Stimulated activated CD8-positive, alpha-beta memory T cell treated with anti-CD3 and anti-CD28 coated beads, Interleukin-7, amount 100 ng/mL, for 24 hours (primary cell): ENCODE data around the gene DCAF6.

Source experiments
- DNase-seq: peaks from one replicate; pipeline ENCODE4 v3.0.0-alpha.2; 2020; ENCODE audit warnings: low read depth

DCAF6 gene

DNA sequence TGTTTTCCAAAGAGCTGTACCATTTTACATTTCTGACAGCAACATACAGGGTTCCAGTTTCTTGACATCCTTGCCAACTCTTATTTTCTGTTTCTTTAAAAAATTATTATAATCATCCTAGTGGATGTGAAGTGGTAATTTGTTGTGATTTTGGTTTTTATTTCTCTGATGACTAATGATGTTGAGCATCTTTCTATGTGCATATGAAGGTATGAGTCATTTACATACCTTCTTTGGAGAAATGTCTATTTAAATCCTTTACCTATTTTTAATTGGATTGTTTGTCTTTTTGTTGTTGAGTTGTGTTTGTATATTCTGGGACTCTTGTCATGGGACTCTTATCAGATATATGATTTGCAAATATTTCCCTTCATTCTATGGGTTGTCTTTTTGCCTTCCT lies 21.2 kb downstream of the DCAF6 start:
- no peak for DNase-seq

DNA sequence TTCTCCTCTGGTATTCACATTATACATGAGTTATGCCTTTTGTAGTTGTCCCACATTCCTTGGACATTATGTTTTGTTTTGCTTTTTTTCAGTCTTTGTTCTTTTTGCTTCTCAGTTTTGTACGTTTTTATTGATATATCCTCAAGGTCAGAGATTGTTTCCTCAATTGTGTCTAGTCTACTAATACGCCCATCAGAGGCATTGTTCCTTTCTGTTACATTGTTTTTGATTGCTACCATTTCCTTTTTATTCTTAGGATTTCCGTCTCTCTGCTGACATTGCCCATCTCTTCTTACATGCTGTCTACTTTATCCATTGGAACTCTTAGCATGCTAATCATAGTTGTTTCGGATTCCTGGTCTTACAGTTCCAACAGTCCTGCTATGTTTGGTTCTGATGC lies 28.2 kb downstream of the DCAF6 start:
- DNase-seq, result no peak

GRCh38 chr1:167966050-167966449 lies 29.6 kb downstream of the DCAF6 start:
- DNase-seq, result no peak

DNA sequence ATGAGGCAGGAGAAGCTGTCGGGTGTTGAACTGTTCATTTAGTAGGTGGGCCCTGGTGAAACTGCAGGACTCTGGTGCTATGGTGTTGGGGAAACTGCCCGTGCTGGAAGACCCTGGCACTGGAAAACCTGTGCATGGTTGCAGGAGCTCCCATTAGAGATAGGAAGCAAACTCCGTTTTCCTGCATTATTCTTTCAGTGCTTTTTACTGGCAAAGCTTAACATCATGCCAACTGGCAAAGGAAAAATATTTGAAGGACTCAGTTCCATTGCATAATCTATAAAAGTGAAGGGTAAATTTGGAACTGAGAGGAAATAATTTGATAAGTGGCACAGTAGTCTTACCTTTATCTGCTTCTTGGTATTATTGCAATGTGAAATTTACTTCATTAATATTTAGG lies 32.1 kb downstream of the DCAF6 start:
- no peak for DNase-seq

DNA sequence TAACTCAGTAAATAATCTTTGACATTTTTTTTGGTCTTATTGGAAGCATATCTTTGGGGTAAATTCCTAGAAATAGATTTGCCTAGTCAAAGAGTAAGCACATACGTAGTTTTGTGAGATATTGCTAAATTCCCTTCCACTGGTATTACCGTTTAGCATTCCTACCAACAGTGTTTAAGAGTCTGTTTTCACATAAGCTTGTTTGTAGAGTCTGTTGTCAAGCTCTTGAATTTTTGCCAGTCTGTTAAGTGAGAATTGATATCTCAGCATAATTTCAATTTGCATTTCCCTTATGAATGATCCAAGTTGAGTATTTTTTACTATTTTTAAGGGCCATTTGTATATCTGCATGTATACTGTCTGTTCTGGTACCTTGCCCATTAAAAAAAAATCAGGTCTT lies 37.3 kb downstream of the DCAF6 start:
- no peak for DNase-seq

DNA sequence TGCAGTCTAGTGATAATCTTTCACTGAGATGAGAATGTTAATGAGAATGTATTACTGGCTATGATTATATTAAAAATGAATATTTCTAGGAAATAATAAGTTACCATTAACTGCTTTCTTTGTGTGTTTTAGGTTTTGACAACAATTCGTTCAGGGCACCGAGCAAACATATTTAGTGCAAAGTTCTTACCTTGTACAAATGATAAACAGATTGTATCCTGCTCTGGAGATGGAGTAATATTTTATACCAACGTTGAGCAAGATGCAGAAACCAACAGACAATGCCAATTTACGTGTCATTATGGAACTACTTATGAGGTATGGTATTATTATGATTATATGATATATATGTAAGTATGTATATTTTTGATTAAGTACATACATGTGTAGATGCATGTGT lies 38.2 kb downstream of the DCAF6 start:
- DNase-seq, result no peak

- DNase-seq, result no peak
These were observed 40.8 kb downstream of the DCAF6 start for GRCh38 chr1:167977245-167977644.

- no peak for DNase-seq
These were observed 45.5 kb downstream of the DCAF6 start for GRCh38 chr1:167981933-167982332.

DNA sequence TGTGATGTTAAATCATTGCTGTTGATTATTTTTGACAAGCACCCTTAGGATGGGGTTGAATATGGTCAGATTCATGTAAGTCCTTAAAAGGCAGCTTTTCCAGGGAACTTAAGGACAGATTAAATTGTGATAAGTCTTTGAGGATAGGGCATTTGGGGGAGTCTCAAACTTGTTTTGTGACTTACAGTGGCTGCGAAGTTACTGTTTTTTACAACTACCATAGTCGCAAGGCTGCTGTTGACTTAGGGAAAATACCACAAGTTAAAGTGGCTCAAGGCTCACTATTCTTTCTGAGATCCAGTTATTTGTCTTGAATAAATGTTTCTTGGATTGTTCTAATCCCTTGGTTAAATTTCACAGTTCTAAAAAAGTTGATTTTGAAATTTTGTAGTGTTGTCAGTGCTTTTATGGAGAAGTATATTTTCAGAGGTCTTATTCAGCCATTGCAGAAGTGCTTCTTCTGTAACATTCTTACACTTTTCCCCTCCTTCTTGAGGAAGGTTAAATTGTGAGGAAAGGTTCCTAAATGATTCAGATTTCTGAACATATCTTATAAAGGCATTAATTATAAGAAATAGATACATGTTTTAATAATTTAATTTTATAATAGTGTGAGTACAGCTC lies 47.4 kb downstream of the DCAF6 start:
- DNase-seq, result no peak

DNA sequence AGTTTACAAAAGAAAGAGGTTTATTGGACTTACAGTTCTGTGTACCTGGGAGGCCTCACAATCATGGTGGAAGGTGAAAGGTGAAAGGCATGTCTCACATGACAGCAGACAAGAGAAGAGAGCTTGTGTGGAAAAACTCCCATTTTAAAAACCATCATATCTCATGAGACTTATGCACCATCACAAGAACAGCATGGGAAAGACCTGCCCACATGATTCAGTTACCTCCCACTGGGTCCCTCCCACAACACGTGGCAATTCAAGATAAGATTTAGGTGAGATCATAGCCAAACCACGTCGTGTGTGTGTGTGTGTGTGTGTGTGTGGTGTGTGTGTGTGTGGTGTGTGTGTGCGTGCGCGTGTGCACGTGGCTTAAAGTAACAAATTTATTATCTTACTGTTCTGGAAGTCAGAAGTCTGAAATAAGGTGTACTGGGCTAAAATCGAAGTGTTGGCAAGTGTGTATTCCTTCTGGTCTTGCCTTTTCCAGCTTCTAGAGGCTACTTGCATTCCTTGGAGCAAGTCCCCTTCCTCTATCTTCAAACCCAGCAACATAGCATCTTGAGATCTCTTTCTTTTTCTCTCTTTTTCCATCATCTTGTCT lies 48.5 kb downstream of the DCAF6 start:
- DNase-seq, result no peak

GRCh38 chr1:167987174-167987573 lies 50.7 kb downstream of the DCAF6 start:
- DNase-seq, result no peak

DNA sequence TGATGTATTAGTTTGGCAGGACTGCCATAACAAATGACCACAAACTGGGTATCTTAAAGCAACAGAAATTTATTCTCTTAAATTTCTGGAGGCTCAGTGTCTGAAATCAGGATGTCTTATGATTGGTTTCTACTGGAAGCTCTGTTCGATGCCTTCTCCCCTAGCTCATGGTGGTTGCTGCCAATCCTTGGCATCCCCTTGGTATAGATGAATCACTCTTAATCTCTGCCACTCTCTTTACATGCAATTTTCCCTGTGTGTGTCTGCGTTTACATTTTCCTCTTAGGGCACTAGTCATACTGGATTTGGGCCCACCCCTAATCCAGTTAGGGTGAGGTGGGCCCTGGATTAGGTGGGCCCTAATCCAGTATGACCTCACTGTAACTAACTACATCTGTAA lies 55.1 kb downstream of the DCAF6 start:
- no peak for DNase-seq

DNA sequence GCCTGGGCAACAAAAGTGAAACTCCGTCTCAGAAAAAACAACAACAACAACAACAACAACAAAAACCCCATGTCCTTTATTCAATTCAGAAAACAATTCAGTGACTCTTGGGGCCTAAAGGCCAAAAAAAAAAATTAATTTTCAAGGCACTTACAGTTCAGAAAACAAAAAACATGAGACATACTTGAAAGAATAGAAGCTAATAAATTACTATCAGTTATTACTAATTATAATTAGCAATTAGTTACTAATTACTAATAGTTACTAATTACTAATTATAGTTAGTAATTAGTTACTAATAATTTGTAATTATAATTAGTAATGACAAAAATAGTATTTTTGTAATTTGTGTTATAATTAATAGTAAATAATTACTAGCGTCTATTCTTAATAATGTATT lies 57.2 kb downstream of the DCAF6 start:
- no peak for DNase-seq

GRCh38 chr1:167994560-167994959 lies 58.1 kb downstream of the DCAF6 start:
- DNase-seq, result no peak

DNA sequence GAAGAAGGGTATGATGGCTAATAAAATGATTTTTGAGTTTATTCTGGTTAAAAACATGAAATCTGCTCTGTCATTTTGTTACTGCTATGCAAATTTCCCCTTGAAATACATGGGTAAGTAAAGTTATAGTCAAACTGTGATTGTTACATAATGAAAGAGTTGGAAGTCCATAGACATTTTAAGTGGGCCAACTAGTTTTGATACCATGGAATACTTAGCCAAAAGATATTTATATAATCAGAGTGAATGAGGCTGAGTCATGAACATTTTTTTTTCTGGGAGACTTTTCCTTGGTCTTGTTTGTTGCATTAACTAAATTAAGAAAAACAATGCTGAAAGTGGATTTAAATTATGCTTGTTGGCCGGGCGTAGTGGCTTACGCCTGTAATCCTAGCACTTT lies 58.6 kb downstream of the DCAF6 start:
- no peak for DNase-seq

DNA sequence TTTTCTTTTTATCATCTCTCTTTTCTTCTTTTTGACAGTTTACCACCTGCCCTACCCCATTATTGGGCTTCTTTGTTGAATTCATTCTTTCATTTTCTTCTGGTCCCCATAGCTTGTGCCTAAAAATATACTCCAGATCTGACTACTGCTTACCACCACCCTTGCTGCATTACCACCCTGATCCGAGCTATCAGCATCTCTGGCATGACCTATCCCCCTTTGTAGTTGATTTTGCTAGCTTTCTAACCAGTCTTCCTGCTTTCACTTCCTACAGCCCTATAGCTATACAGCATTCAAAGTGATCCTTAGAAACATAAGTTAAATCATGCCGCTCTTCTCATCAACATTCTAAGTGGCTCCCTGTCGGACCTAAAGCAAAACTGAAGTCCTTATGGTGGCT lies 59.8 kb downstream of the DCAF6 start:
- DNase-seq, result no peak

- no peak for DNase-seq
These were observed 60.6 kb downstream of the DCAF6 start for GRCh38 chr1:167997037-167997575.

- no peak for DNase-seq
These were observed 63.4 kb downstream of the DCAF6 start for GRCh38 chr1:167999877-168000276.

GRCh38 chr1:168000656-168001055 lies 64.2 kb downstream of the DCAF6 start:
- no peak for DNase-seq

DNA sequence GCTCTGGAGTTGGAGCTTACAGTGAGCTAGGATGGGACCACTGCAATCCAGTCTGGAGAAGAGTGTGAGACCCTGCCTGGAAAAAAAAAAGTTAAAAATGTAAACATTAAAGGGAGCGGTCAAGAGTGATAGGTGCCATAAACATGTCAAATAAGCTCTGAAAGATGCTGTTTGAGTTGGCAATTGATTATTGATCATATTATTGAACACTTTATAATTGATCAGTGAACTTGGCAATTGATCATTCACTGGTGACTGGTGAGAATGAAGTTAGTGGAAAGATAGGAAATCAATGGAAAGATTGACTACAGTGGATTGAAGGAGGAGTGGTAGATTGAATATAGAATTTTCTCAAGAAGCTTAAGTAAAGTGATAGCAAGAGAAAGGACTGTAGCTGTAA lies 64.7 kb downstream of the DCAF6 start:
- DNase-seq, result no peak

DNA sequence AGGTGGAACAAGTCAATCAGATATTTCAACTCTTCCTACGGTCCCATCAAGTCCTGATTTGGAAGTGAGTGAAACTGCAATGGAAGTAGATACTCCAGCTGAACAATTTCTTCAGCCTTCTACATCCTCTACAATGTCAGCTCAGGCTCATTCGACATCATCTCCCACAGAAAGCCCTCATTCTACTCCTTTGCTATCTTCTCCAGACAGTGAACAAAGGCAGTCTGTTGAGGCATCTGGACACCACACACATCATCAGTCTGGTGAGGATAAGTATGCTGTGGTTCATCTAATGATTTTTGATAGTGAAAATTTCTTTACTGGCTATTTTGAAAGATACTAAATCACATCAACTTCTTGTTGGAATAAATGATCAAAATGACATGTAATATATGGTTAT lies 68.0 kb downstream of the DCAF6 start:
- DNase-seq, result no peak

DNA sequence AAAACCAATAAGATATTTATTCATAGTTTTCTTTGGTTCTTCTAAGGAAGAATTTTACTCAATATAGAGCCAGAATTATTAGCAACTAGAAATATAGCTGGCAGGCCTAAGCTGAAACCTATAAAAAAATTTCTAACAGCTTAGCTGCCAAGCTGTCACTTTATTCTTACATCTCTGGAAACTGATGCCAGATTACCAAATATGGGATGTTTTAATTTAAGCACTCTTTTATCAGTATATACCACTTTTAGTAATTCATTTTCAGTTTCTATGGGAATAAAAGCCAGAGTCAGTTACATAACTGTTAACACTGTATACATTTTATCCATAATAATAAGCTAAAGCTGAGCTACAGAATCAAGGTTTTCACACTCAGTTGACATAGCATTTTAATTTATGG lies 69.0 kb downstream of the DCAF6 start:
- DNase-seq, result no peak

DNA sequence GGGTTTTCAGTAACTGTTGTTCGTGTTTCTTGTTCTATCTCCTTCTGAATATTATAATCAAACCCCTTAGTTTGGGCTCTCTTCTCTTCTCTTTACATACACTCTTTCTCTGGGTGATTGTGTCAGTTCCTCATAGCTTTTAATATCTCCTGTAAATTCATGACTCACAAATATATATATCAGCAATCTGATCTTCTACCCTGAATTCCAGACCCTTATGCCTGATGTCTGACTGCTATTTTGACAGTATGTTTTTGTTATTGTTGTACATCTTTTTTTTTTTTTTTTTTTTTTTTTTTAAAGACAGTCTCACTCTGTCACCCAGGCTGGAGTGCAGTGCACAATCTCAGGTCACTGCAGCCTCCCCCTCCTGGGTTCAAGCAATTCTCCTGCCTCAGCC lies 71.2 kb downstream of the DCAF6 start:
- DNase-seq, result no peak

- no peak for DNase-seq
These were observed 72.1 kb downstream of the DCAF6 start for GRCh38 chr1:168008595-168008994.
